GM18505 (cell line): Measurements from ENCODE around the gene KLHL40.

Experiments used
- ATAC-seq: cut with Tn5 transposase; IDR thresholded peaks from one replicate; pipeline ENCODE4 v1.9.1; 2021; ENCODE audit not compliant: unreplicated experiment
- POLR2A ChIP-seq: IDR thresholded peaks from 4 replicates; pipeline ENCODE4 v1.6.1; 2011; ENCODE audit warnings: borderline replicate concordance; ENCODE audit not compliant: insufficient read depth, insufficient read length; ENCODE audit errors: extremely low read depth

Gene KLHL40

DNA sequence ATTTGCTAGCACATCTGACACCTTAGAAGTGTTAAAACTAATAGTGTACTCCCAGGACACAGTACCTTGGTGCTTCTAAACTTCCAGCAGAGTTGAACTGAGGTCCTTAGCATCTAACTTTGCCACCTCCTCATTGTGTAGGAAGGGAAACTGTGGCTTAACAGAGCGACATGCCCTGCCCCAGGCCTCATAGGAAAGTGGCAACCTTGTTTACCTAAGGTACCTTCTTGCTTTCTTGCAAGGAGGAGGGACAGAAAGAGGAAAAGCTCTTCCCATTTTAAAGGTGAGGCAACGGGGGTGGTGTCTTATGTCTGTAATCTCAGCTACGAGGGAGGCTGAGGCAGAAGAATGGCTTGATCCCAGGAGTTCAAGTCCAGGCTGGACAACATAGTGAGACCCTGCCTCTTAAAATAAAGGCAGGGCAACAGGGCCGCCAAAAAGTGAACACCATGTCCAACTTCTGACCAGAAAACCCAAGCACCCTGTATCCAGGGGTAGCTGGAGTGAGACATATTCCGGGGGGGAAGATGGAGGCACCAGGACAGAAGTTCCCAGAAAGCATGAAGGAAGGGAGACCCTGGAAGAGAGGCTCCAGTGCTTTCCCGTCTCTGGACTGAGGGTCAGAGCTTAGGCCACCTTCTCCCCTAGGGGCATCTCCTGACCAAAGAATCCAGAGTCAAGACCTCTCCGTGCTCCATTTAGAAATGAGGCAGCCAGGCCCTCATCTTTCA lies 540 bp upstream of the KLHL40 start:
- no peak for ATAC-seq
- no peak for TF ChIP-seq POLR2A

GRCh38 chr3:42685891-42686820 lies 819 bp downstream of the KLHL40 start:
- no peak for TF ChIP-seq POLR2A
- no peak for ATAC-seq

DNA sequence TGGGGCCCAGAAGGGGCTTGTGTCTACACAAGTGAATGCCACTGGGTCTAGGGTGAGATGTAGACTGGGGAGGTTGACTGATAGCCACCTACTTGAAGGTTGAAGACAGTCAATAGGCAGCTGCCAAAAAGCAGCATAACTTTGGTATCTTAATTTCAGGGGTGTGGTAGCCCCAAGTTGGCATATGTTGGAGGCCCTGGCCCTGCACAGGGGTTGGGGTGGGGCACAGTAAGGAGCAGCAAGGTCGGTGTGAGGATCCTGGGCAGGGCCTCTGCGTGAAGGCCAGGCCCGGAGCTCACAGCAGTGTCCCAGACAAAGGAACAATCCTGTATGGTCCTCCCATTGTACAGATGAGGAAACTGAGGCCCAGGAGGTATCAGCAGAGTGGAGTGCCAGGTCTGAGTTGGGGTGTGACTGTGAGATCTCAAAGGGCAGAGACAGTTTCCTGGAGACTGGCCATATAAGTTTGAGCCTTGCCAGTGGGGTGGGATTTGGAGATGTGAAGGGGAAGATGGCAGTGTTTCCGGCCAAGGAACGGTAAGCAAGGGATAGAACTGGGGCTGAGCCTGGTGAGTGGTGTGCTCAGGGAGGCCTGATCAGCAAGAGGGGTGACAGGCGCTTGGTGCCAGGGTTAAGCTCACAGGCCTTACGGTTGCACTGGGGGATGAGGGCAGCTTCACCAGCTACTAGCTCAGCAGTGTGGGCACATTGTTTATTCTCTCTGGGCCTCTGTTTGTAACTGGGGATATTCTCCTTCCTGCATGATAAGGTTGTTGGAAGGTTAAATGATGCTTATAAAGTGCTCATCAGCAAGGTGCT lies 1.7 kb downstream of the KLHL40 start:
- no peak for TF ChIP-seq POLR2A
- ATAC-seq = no peak

GRCh38 chr3:42688016-42688415 lies 2.7 kb downstream of the KLHL40 start:
- TF ChIP-seq POLR2A = no peak
- no peak for ATAC-seq

GRCh38 chr3:42688487-42689420 lies 3.4 kb downstream of the KLHL40 start:
- no peak for TF ChIP-seq POLR2A
- ATAC-seq = no peak

DNA sequence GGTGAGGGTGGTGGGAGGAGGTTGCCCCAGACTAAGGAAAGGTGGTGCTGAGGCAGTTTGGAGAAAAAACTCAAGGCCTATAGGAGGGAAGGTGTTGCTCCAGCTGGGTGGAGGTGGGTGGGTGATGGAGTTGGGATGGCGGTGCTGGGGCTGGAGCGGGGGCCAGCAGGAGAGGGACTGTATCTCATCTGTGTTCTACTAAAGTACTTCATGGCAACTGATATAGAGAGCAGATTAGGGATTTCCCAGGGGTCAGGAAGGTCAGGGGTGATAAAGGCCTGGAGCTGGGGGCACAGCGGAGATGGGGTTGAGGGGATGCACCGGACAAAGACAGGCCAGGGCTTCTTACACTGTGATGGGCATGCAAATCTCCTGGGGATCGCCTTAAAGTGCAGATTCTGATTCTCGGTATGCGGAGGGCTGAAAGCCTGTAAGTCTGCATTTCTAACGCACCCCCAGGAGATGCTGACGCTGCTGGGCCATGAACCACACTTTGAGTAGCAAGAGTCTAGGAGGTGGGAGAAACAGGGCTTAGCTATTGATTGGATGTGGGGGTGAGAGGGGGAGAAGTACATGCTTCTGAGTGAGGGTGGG lies 4.2 kb downstream of the KLHL40 start:
- no peak for TF ChIP-seq POLR2A
- no peak for ATAC-seq

GRCh38 chr3:42690191-42690590 lies 4.9 kb downstream of the KLHL40 start:
- ATAC-seq = no peak
- no peak for TF ChIP-seq POLR2A

- no peak for TF ChIP-seq POLR2A
- ATAC-seq = no peak
These were observed 5.7 kb downstream of the KLHL40 start for GRCh38 chr3:42690766-42691680.

DNA sequence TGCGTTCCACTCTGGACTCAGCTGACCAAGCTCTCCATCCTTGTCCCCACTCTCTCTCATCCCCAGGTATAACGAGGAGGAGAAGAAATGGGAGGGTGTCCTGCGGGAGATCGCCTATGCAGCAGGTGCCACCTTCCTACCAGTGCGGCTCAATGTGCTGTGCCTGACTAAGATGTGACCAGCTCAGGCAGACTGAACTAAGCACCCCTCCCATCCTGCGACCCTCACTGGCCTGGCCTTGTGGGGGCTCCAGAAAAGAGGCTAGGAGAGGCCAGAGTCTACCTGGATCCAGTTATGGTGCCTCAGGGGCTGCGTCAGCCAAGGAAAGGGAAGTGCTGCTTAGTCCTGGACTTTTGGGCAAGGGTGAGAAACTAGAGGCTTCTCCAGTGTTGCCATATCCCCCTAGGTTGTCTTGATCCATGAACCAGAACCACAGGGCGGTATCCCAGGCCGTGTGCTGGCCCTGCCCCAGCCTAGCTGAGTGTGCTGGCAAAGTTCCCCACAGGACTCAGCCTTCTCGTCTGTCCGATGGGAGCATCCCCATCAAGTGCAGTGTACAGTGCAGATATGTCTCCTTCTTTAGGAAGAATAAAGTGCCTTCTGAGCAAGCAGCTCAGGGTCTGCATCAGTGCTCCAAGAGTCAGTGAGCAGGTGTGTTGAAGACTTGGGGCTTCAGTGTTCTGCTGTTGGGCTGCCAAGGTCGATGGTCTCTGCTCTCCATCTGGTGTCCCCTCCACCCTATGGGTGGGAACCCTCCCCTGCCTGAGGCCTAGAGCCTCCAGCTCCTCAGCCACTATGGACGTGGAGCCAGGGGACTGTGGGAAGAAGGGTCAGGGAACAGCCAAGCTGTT lies 6.7 kb downstream of the KLHL40 start:
- ATAC-seq = no peak
- no peak for TF ChIP-seq POLR2A

GRCh38 chr3:42692667-42693529 lies 7.6 kb downstream of the KLHL40 start:
- no peak for ATAC-seq
- TF ChIP-seq POLR2A = no peak

GRCh38 chr3:42693530-42693930 lies 8.2 kb downstream of the KLHL40 start:
- TF ChIP-seq POLR2A = no peak
- no peak for ATAC-seq
